ENCODE measurements around the gene RBM12.
"Not testable (repeated sequence)": the region's sequence is repeated elsewhere in the genome, so short reads cannot be mapped to it uniquely, and the experiment has no call there.

RBM12 gene

DNA sequence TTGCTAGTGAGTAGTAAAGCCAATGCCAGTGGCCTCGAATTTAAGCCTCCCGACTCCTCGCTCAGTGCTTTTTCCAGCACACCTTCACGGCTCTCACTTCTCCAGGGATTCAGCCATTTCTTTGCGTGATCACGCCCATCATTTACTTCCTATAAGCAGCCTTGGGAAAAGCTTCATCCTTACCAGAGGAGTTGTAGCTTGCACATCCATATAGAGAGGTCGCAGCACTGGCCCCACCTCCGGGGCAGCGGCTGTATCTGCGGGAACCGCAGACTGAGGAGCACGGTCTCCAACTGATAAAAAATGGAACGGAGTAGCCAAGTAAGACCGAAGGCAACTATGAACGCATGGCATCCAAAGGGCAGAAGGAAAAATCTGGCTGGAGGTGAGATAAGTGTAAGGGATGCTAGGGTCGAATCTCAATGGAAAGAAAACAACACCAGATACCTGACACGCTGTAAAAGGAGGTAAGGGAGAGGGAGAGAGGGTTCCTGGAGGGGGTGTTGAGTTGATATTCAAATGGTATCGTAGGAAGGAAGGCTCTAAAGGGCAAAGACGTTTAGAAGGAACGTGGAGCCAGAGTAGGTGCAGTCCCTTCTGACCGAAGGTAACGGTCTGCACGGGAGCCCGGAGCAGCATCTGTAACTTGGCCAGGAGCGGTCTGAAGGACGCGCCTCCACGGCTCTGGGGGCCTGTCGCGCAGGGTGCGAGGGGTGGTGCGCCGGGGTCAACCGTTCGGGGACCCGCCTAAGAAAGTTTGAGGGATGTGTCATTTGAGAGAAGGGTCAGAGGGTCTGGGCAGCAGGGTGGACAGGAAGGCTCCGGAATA, 33.8 kb upstream of the RBM12 start:
- DNase-seq, result no peak

- no peak for DNase-seq
These were observed 33.1 kb upstream of the RBM12 start for GRCh38 chr20:35697696-35698297.

DNA sequence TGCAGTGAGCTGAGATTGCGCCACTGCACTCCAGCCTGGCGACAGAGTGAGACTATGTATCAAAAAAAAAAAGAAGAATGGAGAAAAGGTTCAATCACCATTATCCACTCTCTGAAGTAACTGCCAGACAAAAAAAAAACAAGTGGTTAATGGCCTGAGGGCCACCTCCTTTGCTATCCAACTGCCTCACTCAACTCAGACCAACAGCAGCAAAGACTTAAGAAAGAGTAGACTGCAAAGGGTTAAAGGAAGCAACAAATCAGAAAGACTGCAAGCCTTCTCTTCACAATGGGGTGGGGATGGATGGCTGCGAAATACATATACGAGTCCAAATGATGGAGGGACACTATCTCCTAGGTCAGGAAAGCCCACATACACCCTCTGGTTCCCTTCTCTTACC, 31.3 kb upstream of the RBM12 start:
- DNase-seq, result no peak

GRCh38 chr20:35695245-35695749, 30.6 kb upstream of the RBM12 start:
- DNase-seq, result no peak

GRCh38 chr20:35690265-35690664, 25.6 kb upstream of the RBM12 start:
- DNase-seq, result no peak

- not testable (repeated sequence) for DNase-seq
These were observed 22.2 kb upstream of the RBM12 start for GRCh38 chr20:35686872-35687271.

DNA sequence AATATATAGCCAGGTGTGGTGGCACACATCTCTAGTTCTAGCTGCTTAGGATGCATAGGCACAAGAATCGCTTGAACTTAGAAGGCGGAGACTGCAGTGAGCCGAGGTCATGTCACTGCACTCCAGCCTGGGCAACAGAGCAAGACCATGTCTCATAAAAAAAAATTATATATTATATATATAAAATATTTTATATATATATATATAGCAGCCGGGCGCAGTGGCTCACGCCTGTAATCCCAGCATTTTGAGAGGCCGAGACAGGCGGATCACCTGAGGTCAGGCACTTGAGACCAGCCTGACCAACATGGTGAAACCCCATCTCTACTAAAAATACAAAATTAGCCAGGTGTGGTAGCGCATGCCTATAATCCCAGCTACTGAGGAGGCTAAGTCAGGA, 20.7 kb upstream of the RBM12 start:
- DNase-seq, result not testable (repeated sequence)

- no peak for DNase-seq
These were observed 17.3 kb upstream of the RBM12 start for GRCh38 chr20:35681960-35682359.

DNA sequence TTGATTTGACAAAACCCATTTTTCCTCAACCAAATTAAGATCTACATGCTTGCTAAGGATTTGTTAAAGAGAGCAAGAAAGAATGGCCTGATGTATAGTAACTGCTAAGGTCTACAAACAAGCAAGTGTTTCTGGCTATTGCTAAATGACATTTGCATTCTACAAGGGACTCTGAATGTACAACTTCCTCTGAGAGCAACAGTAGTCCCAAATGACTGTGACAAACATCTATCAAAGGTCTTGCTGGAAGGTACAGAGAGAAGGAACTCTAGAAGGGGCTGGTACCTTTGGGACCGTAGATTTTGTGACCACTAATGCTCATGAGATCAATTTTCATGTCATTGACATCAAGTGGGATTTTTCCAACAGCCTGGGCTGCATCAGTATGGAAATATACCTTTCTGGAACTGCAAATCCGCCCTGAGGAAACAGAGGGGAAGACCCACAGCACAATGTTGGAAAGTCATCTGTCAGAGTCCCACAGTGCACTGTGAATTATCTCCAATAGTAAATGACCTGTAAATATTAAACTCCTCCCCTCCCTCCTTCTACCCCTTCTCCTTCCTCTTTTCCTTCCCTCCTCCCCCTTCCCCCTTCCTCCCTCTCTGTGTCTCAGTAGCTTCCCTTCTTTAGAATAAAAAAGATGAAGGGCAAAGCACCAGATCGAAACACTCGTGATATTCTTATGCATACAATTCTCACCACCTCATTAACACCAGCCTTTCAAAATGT, 15.9 kb upstream of the RBM12 start:
- no peak for DNase-seq

- DNase-seq, result no peak
These were observed 10.2 kb upstream of the RBM12 start for GRCh38 chr20:35674921-35675320.

DNA sequence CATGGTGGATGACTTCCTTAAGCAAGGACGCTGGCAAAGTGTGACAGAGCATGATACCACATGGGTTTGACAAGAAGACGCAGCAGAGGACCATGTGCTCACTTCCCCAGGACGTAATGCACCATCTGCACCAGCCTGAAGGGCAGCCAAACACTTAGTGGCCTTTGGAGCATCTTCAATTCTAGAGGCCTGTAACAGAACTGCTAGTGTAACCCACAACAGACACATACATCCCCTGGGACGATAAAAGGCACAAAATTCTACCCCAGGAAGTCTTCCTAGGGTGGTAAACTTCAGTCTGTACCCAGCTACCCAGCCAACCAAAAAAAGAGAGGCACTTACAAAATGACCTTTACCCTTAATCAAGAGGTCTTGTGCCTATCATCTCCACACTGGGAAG, 9.2 kb upstream of the RBM12 start:
- DNase-seq, result peak in 1 of 2 experiments; percentile 8

DNA sequence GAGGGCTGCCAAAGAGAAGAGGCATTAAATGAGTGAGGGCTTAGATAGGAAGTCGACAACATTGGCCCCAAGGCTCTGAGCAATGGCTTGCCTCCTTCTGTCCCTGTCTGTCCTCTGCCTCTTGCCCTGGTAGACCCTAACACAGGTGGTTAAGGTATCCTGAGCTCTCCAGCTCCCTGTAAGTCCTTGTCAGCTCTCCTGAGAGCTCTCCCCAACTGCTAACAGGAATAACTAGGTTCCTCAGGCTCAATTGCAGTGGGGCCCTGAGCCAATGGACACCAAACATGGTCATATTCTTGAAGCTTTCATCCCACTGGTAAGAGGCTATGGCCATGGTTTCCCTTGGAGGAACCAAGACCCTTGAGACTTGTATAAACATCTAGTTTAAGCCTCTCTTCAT, 5.0 kb upstream of the RBM12 start:
- no peak for DNase-seq

DNA sequence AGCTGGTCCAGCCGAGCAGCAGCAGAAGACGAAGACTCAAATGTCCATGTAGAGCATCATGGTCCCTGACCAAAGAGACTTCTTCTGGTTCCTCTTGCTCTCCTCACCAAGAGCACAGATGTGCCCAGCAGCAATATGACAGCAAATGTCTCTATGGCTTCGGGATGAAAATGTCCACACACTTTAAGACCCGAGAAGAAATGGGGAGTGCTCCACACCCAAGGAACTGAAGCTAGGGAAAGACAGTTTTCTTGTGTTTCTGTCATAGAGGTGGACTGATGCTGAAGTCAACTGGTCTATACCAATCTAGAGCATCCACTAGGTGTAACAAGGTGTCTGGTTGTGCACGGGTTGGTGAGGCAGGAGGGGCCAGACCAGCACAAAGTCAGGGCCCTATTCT, 4.5 kb upstream of the RBM12 start:
- no peak for DNase-seq

- DNase-seq, result no peak
These were observed 1.2 kb upstream of the RBM12 start for GRCh38 chr20:35665949-35666288.

DNA sequence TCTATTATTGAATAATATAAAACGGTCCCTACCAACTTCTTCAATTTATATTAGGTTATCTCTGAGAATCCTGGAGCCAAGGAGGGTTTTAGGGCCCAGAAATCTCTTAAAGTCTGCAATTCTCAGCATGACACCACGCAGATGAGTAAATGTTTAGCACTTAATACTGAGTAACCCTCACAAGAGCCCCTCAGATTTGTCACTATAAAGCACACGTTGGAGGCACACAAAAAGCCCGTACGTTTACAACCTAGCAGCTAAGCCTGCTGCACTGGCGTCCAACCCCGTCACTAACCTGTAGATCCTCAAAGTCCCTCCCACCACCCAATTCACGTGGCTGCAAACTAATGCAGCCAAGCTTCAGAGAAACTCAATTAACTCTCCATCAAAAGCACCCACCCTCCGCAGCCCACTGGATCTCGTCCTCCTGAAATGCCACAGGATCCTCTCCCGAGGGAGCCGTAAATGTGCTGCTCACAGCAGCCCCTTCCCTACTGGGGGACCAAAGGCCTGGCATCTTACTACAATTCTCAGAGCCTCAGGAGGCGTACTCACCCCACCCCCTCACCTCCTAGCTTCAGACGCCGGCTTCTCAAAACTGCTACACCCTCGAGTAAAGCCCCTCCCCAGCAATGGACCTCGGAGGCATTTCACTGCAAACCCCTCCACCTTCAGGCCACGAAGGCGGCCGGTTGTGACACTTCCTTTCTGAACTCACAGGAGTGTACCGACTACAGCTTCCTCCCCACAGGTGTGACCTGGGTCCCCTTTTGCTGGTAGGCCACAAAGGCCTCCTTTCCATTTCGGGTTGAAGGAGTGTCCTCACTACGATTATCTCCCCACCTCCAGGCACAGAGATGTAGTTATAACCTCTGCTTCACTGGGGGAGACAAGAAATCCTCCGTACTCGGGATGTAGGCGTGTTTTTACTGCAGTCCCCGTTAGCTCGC, 909 bp downstream of the RBM12 start:
- no peak for DNase-seq

- DNase-seq, result no peak
These were observed 2.1 kb downstream of the RBM12 start for GRCh38 chr20:35662551-35662950.

DNA sequence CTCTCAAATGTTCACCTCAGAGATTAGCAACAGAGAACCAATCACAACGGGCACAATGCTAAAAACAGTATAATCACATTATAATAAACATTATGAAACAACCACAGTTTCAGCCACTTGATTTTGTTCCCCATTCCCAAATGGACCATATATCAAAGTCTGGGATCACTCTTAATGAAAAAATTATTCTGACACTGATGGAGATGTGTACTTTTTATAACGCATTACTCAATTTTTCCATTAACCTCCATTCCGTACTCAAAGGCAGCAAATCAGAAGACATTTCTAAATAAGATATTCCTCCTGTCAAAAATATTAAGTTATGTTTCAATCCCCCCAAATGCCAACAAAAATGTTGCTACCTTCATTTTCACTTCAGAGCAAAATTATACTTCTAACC, 2.8 kb downstream of the RBM12 start:
- DNase-seq, result no peak

GRCh38 chr20:35661053-35661452, 3.6 kb downstream of the RBM12 start:
- DNase-seq, result no peak

- no peak for DNase-seq
These were observed 4.4 kb downstream of the RBM12 start for GRCh38 chr20:35660122-35660937.

DNA sequence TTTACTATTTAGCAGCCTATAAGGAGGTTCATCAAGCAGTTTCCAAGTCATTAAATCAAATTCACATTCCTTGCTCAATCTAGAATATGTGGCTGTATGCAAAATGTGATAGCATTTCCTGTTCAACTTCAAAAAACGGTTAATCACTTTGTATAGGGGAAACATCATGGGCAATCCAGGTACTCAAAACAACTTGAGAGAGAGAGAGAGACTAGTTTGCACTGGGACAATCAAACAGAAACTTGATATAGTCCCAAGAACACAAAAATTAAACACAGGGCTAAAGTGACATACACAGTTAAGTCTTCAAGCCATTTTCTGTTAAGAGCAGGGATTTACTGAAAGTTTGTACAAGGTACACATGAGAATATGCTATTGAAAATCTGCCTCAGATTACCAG, 7.4 kb downstream of the RBM12 start:
- DNase-seq, result no peak

DNA sequence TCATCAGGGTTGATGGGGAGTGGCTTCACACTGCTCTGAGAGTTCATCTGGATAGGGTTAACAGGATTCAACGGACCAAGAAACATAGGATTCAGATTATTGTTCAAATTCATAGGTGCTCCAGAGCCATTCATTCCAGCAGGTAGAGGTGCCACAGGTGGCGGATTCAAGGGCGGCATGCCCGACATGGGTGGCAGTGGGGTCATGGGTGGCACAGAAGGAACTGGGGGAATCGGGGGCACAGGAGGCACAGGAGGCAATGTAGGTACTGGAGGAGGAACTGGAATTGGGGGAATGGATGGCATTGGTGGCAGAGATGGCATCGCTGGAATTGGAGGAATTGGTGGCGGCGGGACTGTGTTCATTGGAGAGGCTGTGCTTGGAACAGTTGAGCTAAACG, 10.3 kb downstream of the RBM12 start:
- no peak for DNase-seq

- DNase-seq, result no peak
These were observed 10.8 kb downstream of the RBM12 start for GRCh38 chr20:35653893-35654292.
